Loucy (cell line): Measurements from ENCODE around the gene DHX34.
"Not testable (repeated sequence)": the region's sequence is repeated elsewhere in the genome, so short reads cannot be mapped to it uniquely, and the experiment has no call there.

Source experiments
- EZH2phosphoT487 ChIP-seq: fragments of 200-600 bp; IDR thresholded peaks from 2 replicates; pipeline ENCODE4 v1.6.1; 2018; ENCODE audit warnings: antibody characterized with exemption, mild to moderate bottlenecking, moderate library complexity, borderline replicate concordance
- TF ChIP-seq, protein P1 (sequence below): fragments of 200-600 bp; sonication (generic); conservative IDR thresholded peaks from 2 replicates; pipeline ENCODE4 v1.5.1; 2014; ENCODE audit warnings: mild to moderate bottlenecking, antibody characterized with exemption, low read length

GRCh38 chr19:47384533-47384932, 35.4 kb downstream of the DHX34 start:
- TF ChIP-seq, protein P1, sequence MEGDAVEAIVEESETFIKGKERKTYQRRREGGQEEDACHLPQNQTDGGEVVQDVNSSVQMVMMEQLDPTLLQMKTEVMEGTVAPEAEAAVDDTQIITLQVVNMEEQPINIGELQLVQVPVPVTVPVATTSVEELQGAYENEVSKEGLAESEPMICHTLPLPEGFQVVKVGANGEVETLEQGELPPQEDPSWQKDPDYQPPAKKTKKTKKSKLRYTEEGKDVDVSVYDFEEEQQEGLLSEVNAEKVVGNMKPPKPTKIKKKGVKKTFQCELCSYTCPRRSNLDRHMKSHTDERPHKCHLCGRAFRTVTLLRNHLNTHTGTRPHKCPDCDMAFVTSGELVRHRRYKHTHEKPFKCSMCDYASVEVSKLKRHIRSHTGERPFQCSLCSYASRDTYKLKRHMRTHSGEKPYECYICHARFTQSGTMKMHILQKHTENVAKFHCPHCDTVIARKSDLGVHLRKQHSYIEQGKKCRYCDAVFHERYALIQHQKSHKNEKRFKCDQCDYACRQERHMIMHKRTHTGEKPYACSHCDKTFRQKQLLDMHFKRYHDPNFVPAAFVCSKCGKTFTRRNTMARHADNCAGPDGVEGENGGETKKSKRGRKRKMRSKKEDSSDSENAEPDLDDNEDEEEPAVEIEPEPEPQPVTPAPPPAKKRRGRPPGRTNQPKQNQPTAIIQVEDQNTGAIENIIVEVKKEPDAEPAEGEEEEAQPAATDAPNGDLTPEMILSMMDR = not testable (repeated sequence)
- not testable (repeated sequence) for TF ChIP-seq EZH2phosphoT487
